NOMO-1 (cell line): Measurements from ENCODE around the gene CCDC146.

Experiments
- DNase-seq, 2 experiments: peaks; one replicate each; lab custom pipeline; 2025; ENCODE audit not compliant: unreplicated experiment in 2 of 2; lab: John Stamatoyannopoulos, UW

The CCDC146 gene

DNA sequence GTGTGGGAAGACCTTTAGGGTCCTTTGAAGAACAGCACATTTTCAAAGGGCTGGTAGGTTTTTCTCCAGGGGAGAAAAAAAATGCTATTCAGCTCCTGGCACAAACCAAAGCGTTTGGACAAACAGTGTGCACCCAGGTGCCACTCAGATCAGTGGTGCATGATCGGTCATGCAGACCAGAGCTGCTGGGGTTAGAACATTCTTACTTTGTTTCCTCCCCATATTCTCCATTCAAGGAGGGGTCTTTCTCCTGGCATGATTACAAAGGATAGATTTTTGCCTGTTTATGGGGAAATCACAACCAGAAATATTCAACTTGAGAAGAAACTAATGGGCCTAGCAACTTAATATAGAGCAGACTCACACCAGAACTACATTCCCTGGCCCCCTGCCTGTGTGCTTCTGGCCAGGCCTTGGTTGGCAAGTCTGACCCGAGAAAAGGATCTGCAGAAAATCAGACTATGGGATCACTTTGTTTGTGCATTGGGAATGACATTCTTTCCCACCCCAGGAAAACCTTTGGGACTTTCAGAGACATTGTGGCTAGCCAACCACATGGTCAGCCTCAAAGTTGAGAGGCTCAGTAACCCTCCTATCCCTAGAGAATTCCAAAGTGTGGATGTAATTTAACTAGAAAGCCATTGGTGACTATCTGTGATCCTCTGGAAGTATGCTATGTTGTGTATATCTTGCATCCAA is 159.5 kb downstream of the CCDC146 start:
- DNase-seq = no peak

DNA sequence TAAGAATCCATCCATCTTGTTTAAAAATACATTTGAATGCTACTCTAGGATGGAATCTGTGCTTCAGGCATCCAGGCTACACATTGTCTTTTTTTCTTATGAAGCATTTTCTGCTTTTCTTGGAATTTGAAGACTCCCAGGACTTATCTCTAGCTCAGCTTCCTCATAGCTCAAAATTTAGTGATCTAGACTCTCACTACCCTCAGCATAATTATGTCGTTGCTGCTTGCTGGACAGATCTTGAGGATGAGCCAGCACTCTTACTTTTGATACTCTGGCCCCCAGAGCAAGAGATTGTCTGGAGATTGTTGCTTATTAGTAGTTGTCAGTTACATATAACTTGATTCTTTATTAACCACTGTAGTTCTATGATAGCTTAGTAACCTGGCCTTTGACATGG is 160.5 kb downstream of the CCDC146 start:
- peak in 1 of 2 experiments; percentile 44 for DNase-seq

GRCh38 chr7:77284005-77284404 is 161.6 kb downstream of the CCDC146 start:
- DNase-seq = no peak

DNA sequence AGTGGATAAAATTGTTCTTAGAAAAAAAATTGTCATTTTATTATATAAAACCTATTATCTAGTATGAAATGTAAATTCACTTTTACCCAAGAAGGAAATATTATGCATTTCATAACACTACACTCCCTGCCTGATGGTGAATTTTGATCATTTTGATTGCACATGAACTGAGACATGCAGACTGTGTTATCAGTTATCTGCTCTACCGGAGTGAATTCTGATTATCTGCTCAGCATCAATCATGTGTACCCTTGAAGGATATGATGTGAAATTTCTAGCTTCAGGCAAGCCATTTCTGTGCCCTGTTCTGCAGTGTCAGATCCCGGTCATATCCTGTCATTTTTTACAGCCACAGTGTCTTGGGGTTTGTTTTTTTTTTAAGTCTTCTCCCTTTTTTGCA is 162.2 kb downstream of the CCDC146 start:
- no peak for DNase-seq

DNA sequence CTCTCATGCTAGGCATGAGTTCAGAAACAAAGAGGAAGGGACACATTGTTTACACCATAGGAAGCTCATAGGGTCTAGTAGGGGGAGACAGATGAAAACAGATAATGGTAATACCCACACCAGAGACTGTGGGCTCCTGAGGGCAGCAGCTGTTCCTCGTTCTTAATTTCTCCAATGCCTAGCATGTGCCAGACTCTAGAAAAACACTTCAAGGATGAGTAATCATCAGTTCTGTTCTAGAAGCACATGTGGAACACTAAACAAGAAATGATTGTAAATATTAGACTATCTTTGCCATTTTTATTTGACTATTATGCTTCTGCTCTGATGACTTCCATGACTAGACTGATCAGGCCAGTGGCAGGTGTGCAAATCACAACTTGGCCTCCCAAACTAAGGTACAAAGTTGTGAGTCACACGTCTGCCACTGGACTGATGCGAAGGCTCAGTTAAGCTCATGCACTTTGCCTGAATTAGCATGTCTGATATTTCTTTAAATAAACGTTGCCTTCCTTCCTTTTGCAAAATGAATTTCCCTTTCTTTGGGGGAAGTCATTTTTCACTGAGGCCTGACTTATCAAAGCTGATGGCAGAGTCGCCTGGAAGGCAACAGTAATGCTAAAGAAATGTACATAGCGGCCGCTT is 166.4 kb downstream of the CCDC146 start:
- peak; percentile 93 to 94 for DNase-seq

DNA sequence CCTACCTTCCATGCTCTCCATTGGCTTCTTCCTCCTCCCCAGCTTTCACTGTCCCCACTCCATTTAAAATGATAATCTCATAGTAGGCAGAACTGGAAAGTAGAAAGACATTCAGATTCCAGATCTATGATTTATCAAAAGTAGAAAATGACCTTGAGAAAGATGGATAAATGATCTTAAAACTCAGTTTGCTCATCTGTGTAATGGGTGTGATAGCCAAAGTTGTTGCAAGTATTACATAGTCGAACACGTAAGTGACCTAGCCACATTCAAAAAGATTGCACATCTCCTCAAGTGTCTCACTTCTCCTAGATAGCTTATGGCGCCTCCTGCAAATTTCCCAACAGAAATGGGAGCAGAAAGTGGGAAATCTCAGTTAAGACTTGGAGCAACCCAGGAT is 167.0 kb downstream of the CCDC146 start:
- no peak for DNase-seq

DNA sequence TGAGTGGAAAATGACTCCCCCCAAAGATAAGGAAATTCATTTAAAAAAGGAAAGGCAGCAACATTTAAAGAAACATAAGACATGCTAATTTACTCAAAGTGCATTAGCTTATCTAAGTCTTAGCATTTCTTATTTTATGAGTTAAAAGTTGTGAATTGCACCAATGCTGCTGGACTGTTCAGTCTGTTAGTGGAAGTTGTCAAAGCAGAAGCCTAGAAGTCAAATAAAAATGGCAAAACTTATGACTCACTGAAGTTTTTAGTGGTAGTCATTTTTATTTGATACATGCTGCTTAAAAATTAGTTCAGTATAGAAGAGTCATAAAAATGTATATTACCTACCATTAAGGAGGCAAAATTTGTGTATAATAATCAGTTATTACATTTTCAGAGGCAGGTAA is 168.0 kb downstream of the CCDC146 start:
- peak in 1 of 2 experiments; percentile 56 for DNase-seq

- no peak for DNase-seq
Observed at GRCh38 chr7:77293046-77293445, 170.6 kb downstream of the CCDC146 start.

DNA sequence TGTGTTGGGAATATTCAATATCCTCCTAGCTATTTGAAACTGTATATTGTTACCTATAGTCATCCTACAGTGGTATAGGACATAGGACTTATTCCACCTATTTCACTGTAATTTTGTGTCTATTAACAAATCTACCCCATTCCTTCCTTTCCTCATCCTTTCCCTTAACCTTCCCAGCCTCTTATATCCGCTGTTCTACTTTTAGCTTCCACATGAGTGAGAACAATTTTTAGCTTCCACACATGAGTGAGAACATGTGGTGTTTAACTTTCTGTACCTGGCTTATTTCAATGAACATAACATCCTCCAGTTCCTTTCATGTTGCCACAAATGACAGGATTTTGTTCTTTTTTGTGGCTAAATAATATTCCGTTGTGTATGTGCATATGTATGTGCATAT is 173.1 kb downstream of the CCDC146 start:
- no peak for DNase-seq

GRCh38 chr7:77306231-77307067 is 184.0 kb downstream of the CCDC146 start:
- DNase-seq = no peak

DNA sequence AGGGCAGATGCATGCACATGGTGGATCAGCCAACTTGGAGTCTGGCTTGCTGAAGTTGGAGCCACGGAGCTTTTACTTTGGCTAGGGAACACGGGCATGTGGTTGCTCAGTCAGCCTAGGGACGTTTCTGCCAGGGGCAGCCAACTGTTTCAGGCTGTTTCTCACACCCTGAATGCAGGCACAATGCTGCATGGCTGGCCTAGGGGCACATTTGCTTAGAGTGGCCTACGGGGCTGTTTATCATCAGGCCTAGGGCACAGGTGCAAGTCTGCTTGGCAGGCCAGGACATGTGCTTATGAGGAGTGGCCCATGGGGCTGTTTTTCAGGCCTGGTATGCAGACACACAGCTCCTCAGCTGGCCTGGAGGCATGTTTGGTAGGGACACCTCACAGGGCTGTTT is 186.4 kb downstream of the CCDC146 start:
- DNase-seq = no peak

- peak in 1 of 2 experiments; percentile 52 for DNase-seq
Observed at GRCh38 chr7:77309714-77310220, 187.4 kb downstream of the CCDC146 start.

GRCh38 chr7:77310982-77311381 is 188.6 kb downstream of the CCDC146 start:
- no peak for DNase-seq

DNA sequence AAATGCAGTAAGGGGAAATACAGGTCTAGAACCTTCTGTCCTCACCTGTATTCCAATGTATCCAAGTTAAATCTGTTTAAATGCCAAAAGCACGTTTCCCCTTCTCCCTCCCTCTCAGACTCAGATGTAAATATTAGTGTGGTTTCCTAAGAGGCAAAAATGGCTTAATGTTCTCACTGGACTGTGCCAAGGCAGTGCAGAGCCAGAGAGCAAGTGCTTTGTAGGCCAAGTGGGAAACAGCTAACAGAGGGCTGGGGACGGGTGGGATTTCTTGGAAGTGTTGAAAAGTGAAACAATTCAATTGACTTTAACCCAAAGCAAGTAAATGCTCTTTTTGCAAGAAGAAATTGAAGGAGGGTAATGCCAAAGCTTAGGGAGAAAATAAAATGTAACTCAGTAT is 190.7 kb downstream of the CCDC146 start:
- DNase-seq = no peak

- DNase-seq = no peak
Observed at GRCh38 chr7:77313876-77314480, 191.6 kb downstream of the CCDC146 start.

- DNase-seq = no peak
Observed at GRCh38 chr7:77315182-77315591, 192.8 kb downstream of the CCDC146 start.

DNA sequence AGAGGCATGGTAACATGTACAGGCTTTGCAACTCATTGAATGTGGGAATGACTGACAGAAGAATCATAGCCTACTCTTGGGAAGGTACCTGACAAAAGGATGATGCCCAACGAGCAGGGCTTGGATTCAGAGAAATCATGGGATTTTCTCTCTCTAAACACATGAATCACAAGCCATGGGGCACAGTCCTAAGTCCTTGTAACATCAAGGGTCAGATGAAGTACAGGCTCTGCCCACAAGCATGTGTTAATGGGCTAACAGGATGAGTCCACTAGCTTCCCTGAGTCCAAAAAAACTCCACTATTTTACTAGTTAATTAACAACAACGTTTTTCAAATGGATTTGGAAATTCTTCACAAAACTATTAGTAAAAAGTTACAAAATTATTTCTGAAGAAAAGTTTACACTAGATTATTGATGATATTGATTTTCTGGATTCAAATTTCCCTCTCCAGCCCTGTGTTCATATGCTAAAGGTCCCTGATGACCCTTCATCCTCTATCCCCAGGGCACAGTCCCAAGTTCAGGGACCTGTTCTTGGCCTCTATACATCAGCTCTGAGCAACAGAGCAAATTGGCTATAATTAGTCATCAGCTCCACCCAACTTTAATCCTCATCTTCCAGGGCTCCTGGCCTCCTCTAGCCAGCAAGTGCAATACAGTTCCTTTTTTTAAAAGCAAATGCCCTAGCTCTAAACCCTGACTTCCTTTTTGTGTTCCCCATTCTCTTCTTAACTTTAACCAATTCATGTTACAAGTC is 194.0 kb downstream of the CCDC146 start:
- peak; percentile 99 to 100 for DNase-seq

DNA sequence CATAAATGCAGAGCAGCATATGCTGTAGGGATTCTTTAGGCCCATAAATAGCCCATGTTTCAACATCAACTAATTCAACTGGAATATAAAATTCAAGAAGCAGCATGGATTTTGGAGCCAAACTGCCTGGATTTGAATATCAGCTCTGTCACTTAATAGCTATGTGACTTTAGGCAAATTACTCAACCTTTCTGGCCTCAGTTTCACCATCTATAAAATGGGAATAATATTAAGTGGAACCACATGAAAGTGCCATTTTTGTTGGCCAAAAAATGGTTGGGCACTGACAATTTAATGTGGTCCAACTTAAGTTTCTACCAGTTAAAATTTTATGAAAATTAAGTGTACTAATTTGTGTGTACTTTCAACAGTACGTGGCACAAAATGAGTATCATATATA is 195.6 kb downstream of the CCDC146 start:
- no peak for DNase-seq

DNA sequence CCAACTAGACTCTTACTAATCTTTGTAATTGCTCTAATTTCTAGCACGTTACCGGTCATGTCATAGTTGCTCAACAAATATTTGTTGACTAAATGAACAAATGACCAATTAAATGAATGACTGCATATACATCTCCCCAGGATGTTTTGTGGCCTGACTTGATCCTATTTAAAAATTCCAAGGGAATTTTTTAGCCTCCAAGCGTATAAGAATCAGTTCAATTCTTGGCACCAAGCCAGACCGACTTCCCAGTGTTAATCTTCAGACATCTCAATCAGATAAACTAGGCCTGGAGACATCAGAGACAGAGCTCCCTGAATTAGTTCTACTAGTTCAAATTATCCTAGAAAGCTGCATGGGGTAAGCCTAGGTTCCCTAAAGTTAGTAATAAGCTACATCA is 197.7 kb downstream of the CCDC146 start:
- DNase-seq = no peak

GRCh38 chr7:77320714-77321113 is 198.3 kb downstream of the CCDC146 start:
- no peak for DNase-seq
